ENCODE data around the gene HDAC1. TPM values are rescaled to one million over a fixed set of nuclear protein-coding genes. Genes with fewer than 3 reads are reported as not detected.

Gene HDAC1
- total and polyA plus RNA-seq, 2 of the 13 experiments (the other 11 are each of a cell fraction or from before 2014, with no cell fraction given), result 93.5 to 189 TPM

- peak; percentile 24; the same call in 1 of the 2 replicates for TF ChIP-seq HDAC1 (CRISPR knock-in tag; IDR thresholded peaks at IDR 0.05)
- TF ChIP-seq ZBTB14 (CRISPR knock-in tag; IDR thresholded peaks at IDR 0.05), result no peak
- TF ChIP-seq RORA (CRISPR knock-in tag; IDR thresholded peaks at IDR 0.05), result no peak
- TF ChIP-seq SNAI1 (CRISPR knock-in tag; IDR thresholded peaks at IDR 0.05; ENCODE audit: borderline replicate concordance), result no peak
- TF ChIP-seq PLSCR1 (CRISPR knock-in tag; IDR thresholded peaks at IDR 0.05; ENCODE audit: borderline replicate concordance), result no peak
- TF ChIP-seq, protein P1, sequence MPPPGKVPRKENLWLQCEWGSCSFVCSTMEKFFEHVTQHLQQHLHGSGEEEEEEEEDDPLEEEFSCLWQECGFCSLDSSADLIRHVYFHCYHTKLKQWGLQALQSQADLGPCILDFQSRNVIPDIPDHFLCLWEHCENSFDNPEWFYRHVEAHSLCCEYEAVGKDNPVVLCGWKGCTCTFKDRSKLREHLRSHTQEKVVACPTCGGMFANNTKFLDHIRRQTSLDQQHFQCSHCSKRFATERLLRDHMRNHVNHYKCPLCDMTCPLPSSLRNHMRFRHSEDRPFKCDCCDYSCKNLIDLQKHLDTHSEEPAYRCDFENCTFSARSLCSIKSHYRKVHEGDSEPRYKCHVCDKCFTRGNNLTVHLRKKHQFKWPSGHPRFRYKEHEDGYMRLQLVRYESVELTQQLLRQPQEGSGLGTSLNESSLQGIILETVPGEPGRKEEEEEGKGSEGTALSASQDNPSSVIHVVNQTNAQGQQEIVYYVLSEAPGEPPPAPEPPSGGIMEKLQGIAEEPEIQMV (CRISPR knock-in tag; IDR thresholded peaks at IDR 0.05; ENCODE audit: low read depth), result no peak
- TF ChIP-seq KAT2B (IDR thresholded peaks at IDR 0.05; ENCODE audit: borderline replicate concordance, low read depth, low read length), result peak; percentile 49; the same call in 1 of the 2 replicates
- TF ChIP-seq, protein P2, sequence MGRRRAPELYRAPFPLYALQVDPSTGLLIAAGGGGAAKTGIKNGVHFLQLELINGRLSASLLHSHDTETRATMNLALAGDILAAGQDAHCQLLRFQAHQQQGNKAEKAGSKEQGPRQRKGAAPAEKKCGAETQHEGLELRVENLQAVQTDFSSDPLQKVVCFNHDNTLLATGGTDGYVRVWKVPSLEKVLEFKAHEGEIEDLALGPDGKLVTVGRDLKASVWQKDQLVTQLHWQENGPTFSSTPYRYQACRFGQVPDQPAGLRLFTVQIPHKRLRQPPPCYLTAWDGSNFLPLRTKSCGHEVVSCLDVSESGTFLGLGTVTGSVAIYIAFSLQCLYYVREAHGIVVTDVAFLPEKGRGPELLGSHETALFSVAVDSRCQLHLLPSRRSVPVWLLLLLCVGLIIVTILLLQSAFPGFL (CRISPR knock-in tag; IDR thresholded peaks at IDR 0.05), result no peak
- TF ChIP-seq AHDC1 (CRISPR knock-in tag; IDR thresholded peaks at IDR 0.05; ENCODE audit: borderline replicate concordance), result no peak
- TF ChIP-seq ZFP36 (IDR thresholded peaks at IDR 0.05; ENCODE audit: borderline replicate concordance, low read depth, low read length, partially characterized antibody), result no peak
- peak; percentile 78; the same call in 1 of the 2 replicates for TF ChIP-seq ELF3 (CRISPR knock-in tag; IDR thresholded peaks at IDR 0.05)
- TF ChIP-seq NR2F6 (IDR thresholded peaks at IDR 0.05), result no peak
- no peak for TF ChIP-seq NR2F6 (CRISPR knock-in tag; IDR thresholded peaks at IDR 0.05)
- TF ChIP-seq, protein P3, sequence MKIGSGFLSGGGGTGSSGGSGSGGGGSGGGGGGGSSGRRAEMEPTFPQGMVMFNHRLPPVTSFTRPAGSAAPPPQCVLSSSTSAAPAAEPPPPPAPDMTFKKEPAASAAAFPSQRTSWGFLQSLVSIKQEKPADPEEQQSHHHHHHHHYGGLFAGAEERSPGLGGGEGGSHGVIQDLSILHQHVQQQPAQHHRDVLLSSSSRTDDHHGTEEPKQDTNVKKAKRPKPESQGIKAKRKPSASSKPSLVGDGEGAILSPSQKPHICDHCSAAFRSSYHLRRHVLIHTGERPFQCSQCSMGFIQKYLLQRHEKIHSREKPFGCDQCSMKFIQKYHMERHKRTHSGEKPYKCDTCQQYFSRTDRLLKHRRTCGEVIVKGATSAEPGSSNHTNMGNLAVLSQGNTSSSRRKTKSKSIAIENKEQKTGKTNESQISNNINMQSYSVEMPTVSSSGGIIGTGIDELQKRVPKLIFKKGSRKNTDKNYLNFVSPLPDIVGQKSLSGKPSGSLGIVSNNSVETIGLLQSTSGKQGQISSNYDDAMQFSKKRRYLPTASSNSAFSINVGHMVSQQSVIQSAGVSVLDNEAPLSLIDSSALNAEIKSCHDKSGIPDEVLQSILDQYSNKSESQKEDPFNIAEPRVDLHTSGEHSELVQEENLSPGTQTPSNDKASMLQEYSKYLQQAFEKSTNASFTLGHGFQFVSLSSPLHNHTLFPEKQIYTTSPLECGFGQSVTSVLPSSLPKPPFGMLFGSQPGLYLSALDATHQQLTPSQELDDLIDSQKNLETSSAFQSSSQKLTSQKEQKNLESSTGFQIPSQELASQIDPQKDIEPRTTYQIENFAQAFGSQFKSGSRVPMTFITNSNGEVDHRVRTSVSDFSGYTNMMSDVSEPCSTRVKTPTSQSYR (CRISPR knock-in tag; IDR thresholded peaks at IDR 0.05; ENCODE audit: borderline replicate concordance), result no peak
Measured at GRCh38 chr1:32255072-32256071, 36.5 kb upstream of the HDAC1 start (continued).

Measured in HepG2 (cell line).